NCI-H187 (cell line): Measurements from ENCODE around the gene CDKAL1.

Experiments used
- DNase-seq, 2 experiments: peaks; one replicate each; lab custom pipeline; 2025; lab: John Stamatoyannopoulos, UW

CDKAL1 gene

DNA sequence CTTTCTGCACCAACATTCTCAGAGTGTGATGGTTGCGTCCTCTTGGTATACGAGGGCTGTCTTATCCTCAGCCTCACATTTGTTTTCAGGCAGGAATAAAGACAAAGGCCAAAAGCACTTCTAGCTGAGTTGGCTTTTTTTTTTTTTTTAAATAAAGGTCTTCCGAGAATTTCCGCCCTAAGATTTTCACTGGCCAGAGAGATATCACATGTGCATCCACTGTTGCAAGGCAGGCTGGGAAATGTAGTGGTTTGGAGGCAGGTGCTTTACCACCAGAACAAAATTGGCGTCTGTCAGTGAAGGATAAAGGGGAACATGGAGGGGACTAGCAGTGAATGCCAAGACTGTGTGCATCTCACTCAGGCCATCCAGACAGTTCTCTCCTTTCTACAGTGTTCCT lies 724.4 kb downstream of the CDKAL1 start:
- no peak for DNase-seq

DNA sequence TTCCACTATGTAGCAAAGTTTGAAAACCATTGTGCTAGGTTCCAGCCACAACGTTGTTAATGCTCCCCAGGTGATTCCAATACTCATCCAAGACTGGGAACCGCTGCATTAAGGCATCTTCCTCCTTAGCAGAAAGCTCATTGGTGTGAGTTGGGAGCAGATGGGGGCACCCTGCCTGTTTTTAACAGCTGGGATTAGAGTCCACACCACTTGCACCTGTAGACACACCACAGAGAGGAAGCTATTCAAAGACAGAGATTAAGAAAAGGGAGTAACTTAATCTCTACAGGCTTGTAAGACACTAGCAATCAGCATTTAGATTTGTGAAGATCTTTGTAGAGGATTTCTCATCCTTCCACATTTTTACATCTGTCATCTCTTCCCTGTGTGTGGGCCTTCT lies 725.4 kb downstream of the CDKAL1 start:
- no peak for DNase-seq

DNA sequence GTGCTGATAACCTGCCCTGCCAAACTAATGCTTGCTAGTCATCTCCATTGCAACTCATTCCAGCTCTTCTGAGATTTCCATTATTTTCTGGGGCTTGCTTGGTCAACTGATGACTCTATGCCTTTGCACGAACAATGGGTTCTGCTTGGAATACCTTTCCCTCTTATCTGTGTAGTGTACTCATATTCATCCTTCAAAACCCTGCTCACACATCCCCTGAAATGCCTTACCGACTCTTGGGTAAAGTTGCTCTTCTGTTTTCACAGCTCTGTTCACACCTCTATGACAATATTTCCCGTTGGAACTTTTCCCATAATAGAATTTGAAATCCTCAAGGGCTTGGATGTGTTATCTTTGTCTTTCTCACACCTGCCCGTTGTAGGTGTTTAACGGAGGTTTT lies 728.2 kb downstream of the CDKAL1 start:
- DNase-seq: no peak

DNA sequence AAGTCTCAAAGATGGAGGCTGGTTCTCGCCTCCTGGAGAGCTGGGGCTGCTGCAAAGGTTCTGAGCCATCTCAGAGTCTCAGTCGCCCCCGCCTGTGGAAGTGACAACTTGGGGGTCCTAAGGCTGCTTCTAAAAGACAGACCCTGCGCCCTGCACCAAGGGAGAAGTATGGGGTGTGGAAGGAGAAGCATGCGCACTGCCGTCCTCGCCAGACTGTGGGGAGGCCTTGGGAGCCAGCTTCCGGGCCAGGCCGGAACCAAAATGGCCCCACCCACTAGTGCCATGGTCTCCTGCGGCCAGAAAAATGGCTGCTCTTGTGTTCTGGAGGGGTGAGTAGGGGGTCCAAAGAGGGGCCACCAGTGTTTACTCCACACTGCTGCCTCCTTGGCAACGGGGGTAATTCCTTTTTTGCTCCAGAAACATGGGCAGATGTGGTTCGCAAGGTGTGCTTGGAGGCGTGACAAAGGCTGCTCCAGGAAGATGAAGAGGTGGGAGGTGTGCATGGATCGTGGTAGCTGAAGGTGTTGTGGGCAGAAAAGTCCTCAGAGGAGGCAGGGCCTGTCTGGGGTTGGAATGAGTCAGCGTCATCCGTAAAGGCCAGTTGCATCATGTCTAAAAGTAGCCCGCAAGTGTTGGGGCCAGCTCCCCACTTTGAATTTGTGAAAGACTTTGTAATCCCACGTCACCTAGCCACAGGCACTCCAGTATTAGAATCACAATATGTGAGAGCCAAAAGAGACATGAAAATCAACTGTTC lies 729.5 kb downstream of the CDKAL1 start:
- peak in 1 of 2 experiments; percentile 14 for DNase-seq

DNA sequence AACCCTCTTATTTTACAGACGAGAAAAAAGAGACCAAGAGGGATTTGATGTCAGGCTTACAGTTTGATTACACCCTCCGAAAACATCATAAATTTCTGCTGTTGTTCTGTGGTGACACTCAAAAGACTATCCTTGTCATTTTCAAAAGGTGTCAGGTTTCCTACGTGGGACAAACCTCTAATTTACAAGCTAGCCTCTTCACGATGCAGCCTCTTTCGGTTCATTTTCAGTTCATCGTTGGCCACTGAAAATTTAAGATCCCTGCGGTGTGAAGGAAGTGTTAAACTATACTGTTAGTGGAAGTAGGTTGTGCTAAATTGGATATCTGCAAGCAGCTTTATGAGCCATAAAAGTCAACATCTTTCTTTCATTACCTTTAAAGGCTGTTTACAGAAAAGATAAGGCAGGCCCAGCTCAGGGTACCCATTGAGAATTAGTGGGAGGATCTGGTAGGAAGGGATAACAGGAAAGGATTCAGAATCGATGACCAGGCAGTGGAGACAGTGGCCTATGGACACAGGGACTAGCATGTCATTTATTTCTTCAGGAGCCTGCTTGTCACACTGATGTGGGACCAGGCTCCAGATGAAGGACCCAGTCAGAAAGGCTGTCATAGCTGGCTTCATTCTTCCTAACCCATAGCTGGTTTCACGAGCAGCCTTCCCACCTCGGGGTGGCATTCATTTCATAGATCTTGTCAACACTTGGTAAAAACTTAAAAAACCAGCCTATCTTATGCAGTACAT lies 730.2 kb downstream of the CDKAL1 start:
- peak; percentile 48 to 65 for DNase-seq

- no peak for DNase-seq
Measured at GRCh38 chr6:21265034-21265729, 730.9 kb downstream of the CDKAL1 start.

DNA sequence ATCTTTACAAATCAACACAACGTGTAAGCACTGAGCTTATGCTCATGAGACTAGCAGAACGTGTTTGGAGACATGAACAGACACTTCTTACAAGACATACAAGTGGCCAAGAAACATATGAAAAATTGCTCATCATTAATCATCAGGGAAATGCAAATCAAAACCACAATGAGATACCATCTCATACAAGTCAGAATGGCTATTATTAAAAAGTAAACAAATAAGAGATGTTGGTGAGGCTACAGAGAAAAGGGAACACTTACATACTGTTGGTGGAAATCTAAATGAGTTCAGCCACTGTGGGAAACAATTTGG lies 731.4 kb downstream of the CDKAL1 start:
- no peak for DNase-seq

DNA sequence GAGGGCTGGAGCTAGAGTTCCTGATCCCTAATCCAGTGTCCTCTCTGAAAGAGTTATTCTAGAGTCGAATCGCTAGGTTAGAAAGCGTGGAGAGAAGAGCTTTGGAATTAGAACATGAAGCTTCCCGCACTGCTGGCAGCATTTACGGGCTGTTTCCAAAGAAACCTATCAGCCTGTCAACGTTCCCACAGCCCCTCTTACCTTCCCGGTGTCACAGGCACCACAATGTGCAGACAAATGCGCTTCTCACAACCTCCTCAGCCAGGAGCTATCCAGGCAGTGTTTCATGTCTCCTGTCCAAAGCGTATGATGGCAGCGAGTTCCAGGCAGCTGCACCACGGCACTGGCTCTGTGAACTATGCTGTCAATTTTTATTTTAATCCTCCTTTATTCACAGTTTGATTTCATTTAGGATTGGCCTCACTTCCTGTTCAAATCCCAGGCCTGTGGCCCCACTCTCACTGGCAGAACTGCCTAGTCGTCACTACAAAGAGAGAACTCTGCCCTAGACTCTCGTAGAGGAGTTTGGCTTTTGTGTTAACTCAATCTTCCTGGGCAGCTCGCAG lies 736.5 kb downstream of the CDKAL1 start:
- DNase-seq: no peak

DNA sequence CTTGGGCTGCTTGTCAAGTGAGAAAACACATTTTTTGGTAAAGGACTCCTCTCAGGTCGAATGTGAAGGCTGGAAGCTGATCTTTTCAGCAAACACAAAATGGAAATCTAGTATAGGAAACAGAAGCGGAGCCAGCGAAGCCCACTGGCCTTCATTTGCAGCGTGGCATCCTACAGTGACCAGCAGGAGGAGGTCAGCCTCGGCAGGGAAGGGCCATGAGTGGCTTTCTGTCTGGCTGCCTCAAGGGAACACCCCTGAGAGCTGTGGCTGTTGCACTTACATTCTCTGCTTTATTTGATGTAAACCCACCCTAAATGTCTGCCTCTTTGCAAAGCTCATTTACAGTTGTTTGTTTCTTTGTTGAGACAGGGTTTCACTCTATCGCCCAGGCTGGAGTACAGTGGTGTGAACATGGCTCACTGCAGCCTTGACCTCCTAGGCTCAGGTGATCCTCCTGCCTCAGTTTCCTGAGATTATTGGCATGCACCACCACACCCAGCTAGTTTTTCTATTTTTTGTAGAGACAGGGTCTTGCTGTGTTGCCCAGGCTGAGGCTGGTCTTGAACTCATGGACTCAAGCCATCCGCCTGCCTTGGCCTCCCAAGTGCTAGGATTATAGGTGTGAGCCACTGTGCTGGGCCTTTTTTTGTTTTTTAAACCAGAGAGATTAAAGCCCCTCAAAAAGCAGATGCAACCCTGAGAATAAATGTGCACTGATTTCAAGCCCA lies 737.3 kb downstream of the CDKAL1 start:
- no peak for DNase-seq

- no peak for DNase-seq
Measured at GRCh38 chr6:21273451-21273850, 739.2 kb downstream of the CDKAL1 start.

DNA sequence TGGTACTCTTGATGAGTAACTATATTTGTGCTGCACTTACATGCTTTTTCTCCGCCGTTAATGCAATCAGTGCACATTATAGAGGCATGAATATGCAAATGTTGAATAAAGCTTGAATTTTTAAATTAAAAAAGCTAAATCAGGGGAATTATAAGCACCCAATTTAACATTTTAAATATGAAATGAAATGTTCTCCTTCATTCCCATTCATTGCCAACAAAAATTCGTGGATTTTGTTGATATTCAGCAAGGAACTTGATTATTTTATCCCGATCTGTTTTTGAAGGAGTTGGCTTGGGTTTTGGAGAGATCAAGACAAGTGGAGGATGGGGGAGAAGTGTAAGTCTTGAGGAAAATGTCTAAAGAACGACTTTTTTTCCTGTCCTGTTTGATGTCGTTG lies 740.6 kb downstream of the CDKAL1 start:
- no peak for DNase-seq

GRCh38 chr6:21277601-21278374 lies 743.5 kb downstream of the CDKAL1 start:
- no peak for DNase-seq

DNA sequence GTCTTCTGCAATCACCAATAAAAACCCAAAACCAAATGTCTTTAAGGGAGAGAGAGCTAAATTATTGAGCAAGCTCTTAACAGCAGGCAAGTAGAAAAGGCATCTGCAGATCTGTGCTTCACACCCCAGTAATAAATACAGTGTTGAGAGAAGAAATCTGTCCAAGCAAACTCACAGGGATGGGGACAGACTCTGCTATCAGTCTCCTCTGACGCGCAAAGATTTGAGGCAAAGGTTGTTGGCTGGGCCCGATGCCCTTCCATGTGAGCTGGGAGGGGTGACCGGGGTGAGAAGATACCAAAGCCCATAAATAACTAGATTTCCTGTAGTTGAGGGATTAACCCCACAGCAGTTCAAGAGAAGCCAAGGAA lies 744.1 kb downstream of the CDKAL1 start:
- no peak for DNase-seq

- DNase-seq: no peak
Measured at GRCh38 chr6:21279619-21280018, 745.4 kb downstream of the CDKAL1 start.

GRCh38 chr6:21281366-21281765 lies 747.1 kb downstream of the CDKAL1 start:
- DNase-seq: no peak
